Neural cell (in vitro differentiated cells): ENCODE data around the gene YIPF1. TPM values are rescaled to one million over a fixed set of nuclear protein-coding genes. Genes with fewer than 3 reads are reported as not detected.

Experiments
- H2AFZ ChIP-seq: fragments of 200-600, 300-800 bp; sonication (generic), shearing (Covaris generic); 2 replicates; pipeline ENCODE4 v1.6.0; 2014; ENCODE audit warnings: low read depth, mild to moderate bottlenecking, antibody characterized with exemption, low read length, moderate library complexity
- H3F3A ChIP-seq: fragments of 200-600 bp; shearing (Covaris generic); 2 replicates; pipeline ENCODE4 v1.6.1; 2016; ENCODE audit warnings: mild to moderate bottlenecking, moderate library complexity, mixed read lengths, antibody characterized with exemption, low read length; ENCODE audit not compliant: insufficient read depth, poor library complexity, severe bottlenecking
- H3K27ac ChIP-seq: fragments of 200-600, 300-800 bp; sonication (generic), shearing (Covaris generic); 2 replicates; pipeline ENCODE4 v1.5.1; 2014; ENCODE audit warnings: mild to moderate bottlenecking, low read length, moderate library complexity
- H3K27me3 ChIP-seq: fragments of 300-800, 200-600 bp; sonication (generic), shearing (Covaris generic); 2 replicates; pipeline ENCODE4 v1.6.0; 2014; ENCODE audit warnings: mild to moderate bottlenecking, low read depth, low read length, moderate library complexity; ENCODE audit not compliant: insufficient read depth
- H3K36me3 ChIP-seq: fragments of 300-800, 200-600 bp; sonication (generic), shearing (Covaris generic); 2 replicates; pipeline ENCODE4 v1.5.1; 2014; ENCODE audit warnings: mild to moderate bottlenecking, antibody characterized with exemption, low read length, moderate library complexity; ENCODE audit not compliant: insufficient read depth
- H3K4me2 ChIP-seq: fragments of 300-800, 200-600 bp; sonication (generic), shearing (Covaris generic); 2 replicates; pipeline ENCODE4 v1.6.0; 2014; ENCODE audit warnings: mild to moderate bottlenecking, low read length
- H3K4me3 ChIP-seq: fragments of 300-800, 200-600 bp; sonication (generic), shearing (Covaris generic); 2 replicates; pipeline ENCODE4 v1.5.1; 2014; ENCODE audit warnings: mild to moderate bottlenecking, low read length, moderate library complexity
- H3K79me2 ChIP-seq: fragments of 200-600 bp; shearing (Covaris generic); replicated peaks from 2 replicates; pipeline ENCODE4 v1.6.0; 2014; ENCODE audit warnings: mild to moderate bottlenecking, low read length, moderate library complexity; ENCODE audit not compliant: insufficient read depth
- H3K9ac ChIP-seq: fragments of 300-800, 200-600 bp; sonication (generic), shearing (Covaris generic); 2 replicates; pipeline ENCODE4 v1.6.1; 2016; ENCODE audit warnings: mild to moderate bottlenecking, low read length, mixed read lengths
- H3K9me2 ChIP-seq: fragments of 200-600 bp; shearing (Covaris generic); 2 replicates; pipeline ENCODE4 v1.6.1; 2016; ENCODE audit warnings: mild to moderate bottlenecking, low read length, mixed read lengths; ENCODE audit not compliant: insufficient read depth
- H3K9me3 ChIP-seq: fragments of 200-600, 300-800 bp; sonication (generic), shearing (Covaris generic); 2 replicates; pipeline ENCODE4 v1.6.1; 2016; ENCODE audit warnings: mild to moderate bottlenecking, mixed run types, low read length, moderate library complexity, mixed read lengths
- H4K20me1 ChIP-seq: fragments of 200-600 bp; shearing (Covaris generic); 2 replicates; pipeline ENCODE4 v1.6.1; 2016; ENCODE audit warnings: mild to moderate bottlenecking, mixed run types; ENCODE audit not compliant: insufficient read depth
- CTCF ChIP-seq: fragments of 450-650 bp; IDR thresholded peaks from 2 replicates; pipeline ENCODE4 v1.5.1; 2014; ENCODE audit warnings: antibody characterized with exemption, mild to moderate bottlenecking, moderate library complexity; ENCODE audit not compliant: poor library complexity, severe bottlenecking
- EP300 ChIP-seq: fragments of 450-650 bp; conservative IDR thresholded peaks from 2 replicates; pipeline ENCODE4 v1.6.1; 2014; ENCODE audit warnings: antibody characterized with exemption, mild to moderate bottlenecking, moderate library complexity; ENCODE audit not compliant: poor library complexity, severe bottlenecking
- EZH2 ChIP-seq: fragments of 200-600, 300-800 bp; shearing (Covaris generic), sonication (generic); IDR thresholded peaks from 2 replicates; pipeline ENCODE4 v1.6.1; 2014; ENCODE audit warnings: antibody characterized with exemption, low read length, borderline replicate concordance, mild to moderate bottlenecking; ENCODE audit not compliant: insufficient read depth, poor library complexity, severe bottlenecking
- MXI1 ChIP-seq: fragments of 450-650 bp; conservative IDR thresholded peaks from 2 replicates; pipeline ENCODE4 v1.6.1; 2014; ENCODE audit warnings: antibody characterized with exemption, mild to moderate bottlenecking; ENCODE audit not compliant: poor library complexity, severe bottlenecking
- POLR2AphosphoS5 ChIP-seq: IDR thresholded peaks from 2 replicates; pipeline ENCODE4 v1.6.1; 2012
- RAD21 ChIP-seq: fragments of 450-650 bp; conservative IDR thresholded peaks from 2 replicates; pipeline ENCODE4 v1.6.1; 2014; ENCODE audit warnings: antibody characterized with exemption, mild to moderate bottlenecking, moderate library complexity
- REST ChIP-seq: IDR thresholded peaks from 2 replicates; pipeline ENCODE4 v1.6.1; 2012; ENCODE audit warnings: borderline replicate concordance
- SMC3 ChIP-seq: fragments of 450-650 bp; conservative IDR thresholded peaks from 2 replicates; pipeline ENCODE4 v1.6.1; 2014; ENCODE audit warnings: antibody characterized with exemption, mild to moderate bottlenecking, moderate library complexity; ENCODE audit not compliant: poor library complexity
- TAF1 ChIP-seq: IDR thresholded peaks from 2 replicates; pipeline ENCODE4 v1.6.1; 2012; ENCODE audit warnings: low read depth
- polyA plus RNA-seq: library from polyadenylated mRNA; depleted of rRNA; stranded (reverse); fragments of >200 nt; gene quantifications from 2 replicates; pipeline ENCODE4 v1.2.3, GENCODE V29; 2014

YIPF1 gene
- polyA plus RNA-seq, 1 donor from 2014 or later = 45.0 TPM

GRCh38 chr1:53895421-53895820 is 5.8 kb upstream of the YIPF1 start:
- Histone ChIP-seq H3K27ac (no peak overlapping the region), H3K9me2 (no peaks in the 10 kb centered on the region), H3K9ac (no peak overlapping the region), H3K36me3 (no peaks in the 10 kb centered on the region), H3K9me3 (no peaks in the 10 kb centered on the region), H3K79me2 (no peaks in the 10 kb centered on the region), H2AFZ (no peak overlapping the region), H3K4me3 (no peak overlapping the region), H3F3A (no peaks in the 10 kb centered on the region), H3K27me3 (no peaks in the 10 kb centered on the region), H3K4me2 (no peak overlapping the region), H4K20me1 (no peaks in the 10 kb centered on the region)
- TF ChIP-seq CTCF (no peak), POLR2AphosphoS5 (no peak), REST (no peak), SMC3 (no peak), MXI1 (no peak), EZH2 (no peak), EP300 (no peak), TAF1 (no peak)

GRCh38 chr1:53894644-53895043 is 5.0 kb upstream of the YIPF1 start:
- Histone ChIP-seq H3K4me3 (no peak overlapping the region), H2AFZ (no peak overlapping the region), H4K20me1 (no peaks in the 10 kb centered on the region), H3K79me2 (no peaks in the 10 kb centered on the region), H3K9ac (no peak overlapping the region), H3K9me3 (no peaks in the 10 kb centered on the region), H3K27ac (no peak overlapping the region), H3K4me2 (no peak overlapping the region), H3K27me3 (no peaks in the 10 kb centered on the region), H3F3A (no peaks in the 10 kb centered on the region), H3K9me2 (no peaks in the 10 kb centered on the region), H3K36me3 (no peaks in the 10 kb centered on the region)
- no peak for TF ChIP-seq EP300
- no peak for TF ChIP-seq MXI1

GRCh38 chr1:53893999-53894636 is 4.5 kb upstream of the YIPF1 start, which contains the start of gene DIO1:
Gene DIO1, plus strand, starts transcription at chr1:53894187. Its CDS starts 24 bp downstream, at chr1:53894211.
- no peaks in the 10 kb centered on the region for H3K79me2 ChIP-seq
- no peaks in the 10 kb centered on the region for H3K36me3 ChIP-seq
- H2AFZ ChIP-seq = no peak within 1 kb of the TSS
- no peaks in the 10 kb centered on the region for H3K9me3 ChIP-seq
- no peak within 1 kb of the TSS for H3K4me2 ChIP-seq
- H3K9me2 ChIP-seq = no peaks in the 10 kb centered on the region
- no peak within 1 kb of the TSS for H3K27ac ChIP-seq
- H3K27me3 ChIP-seq = no peaks in the 10 kb centered on the region
- no peak within 1 kb of the TSS for H3K4me3 ChIP-seq
- TF ChIP-seq SMC3 (no peak), CTCF (no peak), REST (no peak), TAF1 (no peak), RAD21 (no peak), EP300 (no peak), EZH2 (no peak), MXI1 (no peak), POLR2AphosphoS5 (no peak)
- no peak within 1 kb of the TSS for H3K9ac ChIP-seq
- no peaks in the 10 kb centered on the region for H3F3A ChIP-seq
- no peaks in the 10 kb centered on the region for H4K20me1 ChIP-seq
